GM12892 (cell line): Measurements from ENCODE around the gene PHYKPL.

ENCODE experiments used
- POLR2A ChIP-seq: IDR thresholded peaks from 2 replicates; pipeline ENCODE4 v1.6.1; 2011; ENCODE audit warnings: low read depth, low read length, control low read depth
- POLR2AphosphoS5 ChIP-seq: IDR thresholded peaks from 2 replicates; pipeline ENCODE4 v1.6.1; 2011; ENCODE audit warnings: low read depth, low read length, control low read depth
- TAF1 ChIP-seq: IDR thresholded peaks from 2 replicates; pipeline ENCODE4 v1.6.1; 2011; ENCODE audit warnings: low read depth, mild to moderate bottlenecking, control low read depth, low read length, borderline replicate concordance

GRCh38 chr5:178272591-178272990, 40.0 kb upstream of the PHYKPL start:
- TF ChIP-seq POLR2A (no peak), TAF1 (no peak), POLR2AphosphoS5 (no peak)
